MV-4-11 (cell line): ENCODE measurements around the gene ITGA11.

Experiments
- DNase-seq: peaks from one replicate; lab custom pipeline; 2025; lab: John Stamatoyannopoulos, UW

ITGA11 gene

GRCh38 chr15:68389041-68389930 lies 42.7 kb downstream of the ITGA11 start:
- DNase-seq: no peak

- DNase-seq: no peak
These were observed 44.4 kb downstream of the ITGA11 start for GRCh38 chr15:68387381-68388143.

- DNase-seq: no peak
These were observed 45.2 kb downstream of the ITGA11 start for GRCh38 chr15:68386587-68387288.

GRCh38 chr15:68385671-68386586 lies 46.0 kb downstream of the ITGA11 start:
- DNase-seq: no peak

- DNase-seq: no peak
These were observed 46.8 kb downstream of the ITGA11 start for GRCh38 chr15:68385240-68385561.

GRCh38 chr15:68384451-68385239 lies 47.3 kb downstream of the ITGA11 start:
- DNase-seq: no peak

- DNase-seq: peak; percentile 55
These were observed 48.5 kb downstream of the ITGA11 start for GRCh38 chr15:68383161-68384074.

GRCh38 chr15:68382286-68383007 lies 49.5 kb downstream of the ITGA11 start:
- DNase-seq: no peak

- DNase-seq: no peak
These were observed 51.5 kb downstream of the ITGA11 start for GRCh38 chr15:68380456-68380855.

GRCh38 chr15:68379759-68380290 lies 52.1 kb downstream of the ITGA11 start:
- no peak for DNase-seq

- no peak for DNase-seq
These were observed 52.8 kb downstream of the ITGA11 start for GRCh38 chr15:68379058-68379758.

GRCh38 chr15:68378595-68378994 lies 53.4 kb downstream of the ITGA11 start:
- no peak for DNase-seq

GRCh38 chr15:68377766-68378165 lies 54.2 kb downstream of the ITGA11 start:
- DNase-seq: no peak

GRCh38 chr15:68376447-68377060 lies 55.4 kb downstream of the ITGA11 start:
- DNase-seq: no peak

GRCh38 chr15:68375716-68376220 lies 56.2 kb downstream of the ITGA11 start:
- no peak for DNase-seq

GRCh38 chr15:68375191-68375631 lies 56.8 kb downstream of the ITGA11 start:
- no peak for DNase-seq

- no peak for DNase-seq
These were observed 57.7 kb downstream of the ITGA11 start for GRCh38 chr15:68374168-68374745.
